K562 (cell line): ENCODE measurements around the gene HOXD9.

ENCODE experiments used
- ELF4 ChIP-seq: fragments of 450-650 bp; formaldehyde crosslinking; IDR thresholded peaks from 2 replicates; pipeline ENCODE4 v1.4.0; 2022; ENCODE audit warnings: missing genetic modification characterization
- GATA2 ChIP-seq: sonication (generic); formaldehyde crosslinking; IDR thresholded peaks from 2 replicates; pipeline ENCODE4 v1.4.0; 2020; ENCODE audit warnings: mild to moderate bottlenecking, missing genetic modification reagents
- L3MBTL2 ChIP-seq: fragments of 450-650 bp; IDR thresholded peaks from 2 replicates; pipeline ENCODE4 v1.6.1; 2016; ENCODE audit warnings: mild to moderate bottlenecking, moderate library complexity
- NUFIP1 ChIP-seq: fragments of 450-650 bp; IDR thresholded peaks from 2 replicates; pipeline ENCODE4 v1.6.1; 2018; ENCODE audit not compliant: partially characterized antibody
- ZNF197 ChIP-seq: fragments of 200-800 bp; sonication (Bioruptor generic); IDR thresholded peaks from 2 replicates; pipeline ENCODE4 v1.6.1; 2016; ENCODE audit warnings: low read depth, missing genetic modification characterization, missing compliant biosample characterization
- ZNF507 ChIP-seq: conservative IDR thresholded peaks from 2 replicates; pipeline ENCODE4 v1.6.1; 2017; ENCODE audit warnings: missing genetic modification characterization, missing compliant biosample characterization

- no peak for TF ChIP-seq GATA2 (CRISPR knock-in tag)
- no peak for TF ChIP-seq ZNF197 (CRISPR knock-in tag)
- no peak for TF ChIP-seq ZNF507 (tag)
- TF ChIP-seq ELF4 (CRISPR knock-in tag), result no peak
- TF ChIP-seq L3MBTL2, result no peak
- no peak for TF ChIP-seq NUFIP1
Measured at GRCh38 chr2:176128982-176129796, 6.7 kb downstream of the HOXD9 start, which contains the start of gene HOXD8.
